OCI-LY7 (cell line): Measurements from ENCODE around the gene NPDC1. TPM values are rescaled to one million over a fixed set of nuclear protein-coding genes. Genes with fewer than 3 reads are reported as not detected.
"Not testable (repeated sequence)": the region's sequence is repeated elsewhere in the genome, so short reads cannot be mapped to it uniquely, and the experiment has no call there.

Experiments used
- BruUV-seq: library from RNA; stranded (reverse); fragments of 400-500 nt; replicated peaks from 2 replicates; lab custom pipeline; 2021; lab: Mats Ljungman, UMichigan
- CTCF ChIA-PET: fragments of 300-600 bp; sonication (Branson Sonifier 250); formaldehyde crosslinking; loops from one replicate; lab custom pipeline; 2022; ENCODE audit warnings: antibody characterized with exemption; ENCODE audit not compliant: unreplicated experiment; lab: Charles Lee
- POLR2A ChIA-PET: fragments of 300-600 bp; sonication (Branson Sonifier 250); formaldehyde crosslinking; loops from one replicate; lab custom pipeline; 2022; ENCODE audit warnings: antibody characterized with exemption; lab: Charles Lee
- DNase-seq: peaks from one replicate; pipeline ENCODE4 v3.0.0-alpha.2; 2015; ENCODE audit warnings: low spot score
- H2AFZ ChIP-seq: fragments of 200-600 bp; sonication (generic), shearing (Covaris generic); 2 replicates; pipeline ENCODE4 v1.6.1; 2014; ENCODE audit warnings: mild to moderate bottlenecking, antibody characterized with exemption, low read length, moderate library complexity
- H3K27ac ChIP-seq: fragments of 200-600 bp; sonication (generic); 2 replicates; pipeline ENCODE4 v1.5.1; 2014; ENCODE audit warnings: mixed run types, low read depth, mild to moderate bottlenecking, moderate library complexity, low read length, inconsistent platforms; ENCODE audit not compliant: poor library complexity, severe bottlenecking
- H3K36me3 ChIP-seq: fragments of 200-600 bp; sonication (generic); 2 replicates; pipeline ENCODE4 v1.6.1; 2014; ENCODE audit warnings: mild to moderate bottlenecking, antibody characterized with exemption, low read length, moderate library complexity, mixed read lengths; ENCODE audit not compliant: insufficient read depth
- H3K4me1 ChIP-seq: fragments of 200-600 bp; sonication (generic); 2 replicates; pipeline ENCODE4 v1.5.1; 2014; ENCODE audit warnings: mild to moderate bottlenecking, low read length; ENCODE audit not compliant: insufficient read depth, poor library complexity, severe bottlenecking
- H3K4me2 ChIP-seq: fragments of 200-600 bp; sonication (generic); 2 replicates; pipeline ENCODE4 v1.6.1; 2014; ENCODE audit warnings: mild to moderate bottlenecking, low read length
- H3K4me3 ChIP-seq: fragments of 200-600 bp; sonication (generic); 2 replicates; pipeline ENCODE4 v1.5.1; 2014; ENCODE audit warnings: mild to moderate bottlenecking, low read depth, low read length; ENCODE audit not compliant: poor library complexity, severe bottlenecking
- H3K79me2 ChIP-seq: fragments of 200-600 bp; sonication (generic); 2 replicates; pipeline ENCODE4 v1.6.1; 2016; ENCODE audit warnings: low read depth, mild to moderate bottlenecking, low read length, moderate library complexity, mixed read lengths; ENCODE audit not compliant: insufficient read depth
- H3K9me2 ChIP-seq: fragments of 200-600 bp; sonication (generic); 2 replicates; pipeline ENCODE4 v1.6.1; 2016; ENCODE audit warnings: mild to moderate bottlenecking, low read length, mixed read lengths; ENCODE audit not compliant: insufficient read depth
- H3K9me3 ChIP-seq: fragments of 200-600 bp; sonication (generic); 2 replicates; pipeline ENCODE4 v1.6.1; 2014; ENCODE audit warnings: mild to moderate bottlenecking, mixed run types, low read length, mixed read lengths
- H4K20me1 ChIP-seq: fragments of 200-600 bp; sonication (generic); 2 replicates; pipeline ENCODE4 v1.6.1; 2014; ENCODE audit warnings: mild to moderate bottlenecking, antibody characterized with exemption, low read length, moderate library complexity, mixed read lengths; ENCODE audit not compliant: insufficient read depth
- CTCF ChIP-seq: fragments of 200-600 bp; sonication (generic); conservative IDR thresholded peaks from 2 replicates; pipeline ENCODE4 v1.5.1; 2014; ENCODE audit warnings: mild to moderate bottlenecking, antibody characterized with exemption, low read length, moderate library complexity, mixed read lengths
- EZH2phosphoT487 ChIP-seq: fragments of 200-600 bp; sonication (generic); IDR thresholded peaks from 2 replicates; pipeline ENCODE4 v1.6.1; 2018; ENCODE audit warnings: low read depth, borderline replicate concordance, mild to moderate bottlenecking, mixed run types, antibody characterized with exemption, low read length, moderate library complexity, mixed read lengths
- intact Hi-C: fragments of 100-400 bp; cut with micrococcal nuclease; formaldehyde crosslinking; loops from one replicate; pipeline ENCODE4 v1.10.0; 2022; ENCODE audit not compliant: unreplicated experiment
- total RNA-seq, 2 experiments: library from RNA; depleted of rRNA in 1 of 2; stranded (reverse); fragments of >200 nt in 1 of 2; shearing (Covaris generic) in 1 of 2; gene quantifications; 2 replicates each; pipeline ENCODE4 v1.2.3, GENCODE V29; 2014 to 2022

The NPDC1 gene
- total RNA-seq, 2 experiments from 2014 or later = 0.32 to 0.38 TPM

DNA sequence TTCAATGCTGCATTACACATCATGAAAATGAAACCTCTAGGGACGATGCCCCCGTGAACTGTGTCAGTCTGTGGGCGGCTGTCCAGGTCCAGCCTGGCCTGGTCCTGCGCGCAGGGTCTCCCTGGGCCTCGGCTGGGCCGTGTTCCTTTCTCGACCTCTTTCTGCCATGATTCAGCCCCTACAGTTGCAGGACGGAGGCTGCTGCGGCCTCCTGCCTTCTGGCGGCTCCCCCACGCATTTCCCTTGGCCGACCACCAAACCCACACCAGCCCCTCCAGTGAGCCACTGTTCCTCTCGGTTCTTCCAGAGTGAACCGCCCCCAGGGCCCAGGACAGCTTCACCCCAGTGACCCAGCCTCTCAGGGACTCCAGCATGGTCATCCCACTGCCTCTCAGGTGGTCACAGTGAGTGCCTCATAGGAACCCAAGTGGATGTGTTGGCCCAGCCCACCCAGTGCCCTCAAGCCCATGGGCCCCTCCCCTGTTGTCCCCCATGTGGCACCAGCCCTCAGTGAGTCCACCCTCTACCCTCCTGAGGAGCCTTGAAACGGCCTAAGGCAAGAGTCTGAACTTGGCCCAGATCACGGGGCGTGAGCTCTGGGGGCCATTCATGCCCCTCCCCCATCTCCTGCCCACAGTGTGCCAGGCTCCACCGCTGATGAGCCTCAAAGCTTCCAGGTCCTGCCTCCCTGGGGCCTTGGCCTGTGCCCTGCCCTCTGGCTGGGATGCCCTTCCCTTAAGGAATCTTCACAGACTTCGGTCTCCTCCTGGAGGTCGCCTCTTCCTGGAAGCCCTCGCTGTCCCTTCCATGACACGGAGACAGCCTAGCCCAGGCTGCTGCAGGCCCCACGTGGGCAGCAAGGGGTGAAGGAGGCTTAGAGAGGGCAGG lies 39.6 kb downstream of the NPDC1 start:
- no peak overlapping the region for H3K4me2 ChIP-seq
- intact Hi-C loops = no loop called here
- no peaks in the 10 kb centered on the region for H3K79me2 ChIP-seq
- no peak overlapping the region for H3K27ac ChIP-seq
- peaks cover 4% of the 10 kb centered on the region for H3K4me1 ChIP-seq
- H3K9me3 ChIP-seq = no peaks in the 10 kb centered on the region
- no peak for DNase-seq
- ChIA-PET POLR2A (interaction anchor here (0.5 kb wide), 1 partner anchor 72 kb away, joined by 3 read pairs; no protein-coding TSS in a partner anchor), CTCF (no interaction called here)
- no peaks in the 10 kb centered on the region for H3K36me3 ChIP-seq
- H4K20me1 ChIP-seq = no peaks in the 10 kb centered on the region
- no peak overlapping the region for H2AFZ ChIP-seq
- H3K4me3 ChIP-seq = no peak overlapping the region
- BruUV-seq = no TSS peak
- TF ChIP-seq EZH2phosphoT487 = no peak
- TF ChIP-seq CTCF = no peak
- H3K9me2 ChIP-seq = no peaks in the 10 kb centered on the region

- intact Hi-C loops, H3K9me2 ChIP-seq, DNase-seq, H4K20me1 ChIP-seq, H3K4me3 ChIP-seq, H2AFZ ChIP-seq, BruUV-seq, H3K9me3 ChIP-seq, H3K79me2 ChIP-seq, POLR2A ChIA-PET, CTCF ChIA-PET, H3K27ac ChIP-seq, H3K36me3 ChIP-seq, H3K4me2 ChIP-seq: not testable (repeated sequence)
- H3K4me1 ChIP-seq = peaks cover 20% of the 10 kb centered on the region
- peak; percentile 60 for TF ChIP-seq CTCF
Observed at GRCh38 chr9:137004285-137004684, 41.7 kb downstream of the NPDC1 start.

- BruUV-seq = no TSS peak
- Histone ChIP-seq H3K79me2 (no peaks in the 10 kb centered on the region), H3K4me1 (peaks cover 23% of the 10 kb centered on the region), H2AFZ (no peak overlapping the region), H3K4me2 (no peak overlapping the region), H3K9me2 (no peaks in the 10 kb centered on the region), H3K4me3 (no peak overlapping the region), H3K36me3 (no peaks in the 10 kb centered on the region), H3K27ac (no peak overlapping the region), H3K9me3 (no peaks in the 10 kb centered on the region), H4K20me1 (no peaks in the 10 kb centered on the region)
- intact Hi-C loops = no loop called here
- POLR2A ChIA-PET = interaction anchor here (1.1 kb wide), 1 partner anchor 11 kb away, joined by 3 read pairs; the partner anchor contains the start of gene PAXX
- no peak for DNase-seq
- CTCF ChIA-PET = no interaction called here
- TF ChIP-seq EZH2phosphoT487 = no peak
- no peak for TF ChIP-seq CTCF
Observed at GRCh38 chr9:137002646-137003041, 43.3 kb downstream of the NPDC1 start.
